ENCODE measurements around the gene ANP32E. TPM values are rescaled to one million over a fixed set of nuclear protein-coding genes. Genes with fewer than 3 reads are reported as not detected.
"Not testable (repeated sequence)": the region's sequence is repeated elsewhere in the genome, so short reads cannot be mapped to it uniquely, and the experiment has no call there.

ANP32E gene
- total RNA-seq, 4 donors from 2014 or later: 12.3 to 14.2 (median 13.2) TPM

GRCh38 chr1:150225546-150225945 lies 10.4 kb downstream of the ANP32E start:
- 95 to 100% methylated on average over 1 of the region's 1 CpG for WGBS, 2 donors
- DNase-seq (ENCODE audit: low spot score in 2 of 2): no peak
- intact Hi-C loops (cut with DNase I; ENCODE audit: low total_unique reads): no loop called here
- no peak for TF ChIP-seq CTCF (IDR thresholded peaks at IDR 0.05)
- H3K4me3 ChIP-seq (ENCODE audit: low read depth, poor library complexity, severe bottlenecking): no peak overlapping the region

- 90 to 93% methylated on average over 1 of the region's 1 CpG for WGBS, 2 donors
Measured at GRCh38 chr1:150224983-150225382, 10.9 kb downstream of the ANP32E start.

GRCh38 chr1:150221552-150221951 lies 14.4 kb downstream of the ANP32E start:
- TF ChIP-seq POLR2A (IDR thresholded peaks at IDR 0.05) (no peak), CTCF (IDR thresholded peaks at IDR 0.05) (no peak)
- 86 to 88% methylated on average over 2 of the region's 2 CpGs for WGBS, 2 donors
- intact Hi-C loops (cut with DNase I; ENCODE audit: low total_unique reads): no loop called here
- DNase-seq (ENCODE audit: low spot score in 2 of 2): no peak
- no peak overlapping the region for H3K4me3 ChIP-seq (ENCODE audit: low read depth, poor library complexity, severe bottlenecking)

More at GRCh38 chr1:150224983-150225382, 10.9 kb downstream of the ANP32E start:
- intact Hi-C loops (cut with DNase I; ENCODE audit: low total_unique reads): no loop called here
- TF ChIP-seq POLR2A (IDR thresholded peaks at IDR 0.05) (no peak), CTCF (IDR thresholded peaks at IDR 0.05) (no peak)
- H3K4me3 ChIP-seq (ENCODE audit: low read depth, poor library complexity, severe bottlenecking): no peak overlapping the region
- DNase-seq (ENCODE audit: low spot score in 2 of 2): no peak

GRCh38 chr1:150215855-150216254 lies 20.1 kb downstream of the ANP32E start:
- 94% methylated on average over 6 of the region's 6 CpGs for WGBS, 2 donors
- H3K4me3 ChIP-seq (ENCODE audit: low read depth, poor library complexity, severe bottlenecking); intact Hi-C loops (cut with DNase I; ENCODE audit: low total_unique reads); DNase-seq (ENCODE audit: low spot score in 2 of 2): not testable (repeated sequence)

- intact Hi-C loops (cut with DNase I; ENCODE audit: low total_unique reads); H3K4me3 ChIP-seq (ENCODE audit: low read depth, poor library complexity, severe bottlenecking): not testable (repeated sequence)
- 72 to 77% methylated on average over 18 of the region's 18 CpGs for WGBS, 2 donors
- peak in 1 of 2 donors; percentile 80 for DNase-seq (ENCODE audit: low spot score in 2 of 2)
Measured at GRCh38 chr1:150214099-150214756, 21.7 kb downstream of the ANP32E start.

- WGBS, 2 donors: 15 to 17% methylated on average over 38 of the region's 38 CpGs
- no peak for TF ChIP-seq CTCF (IDR thresholded peaks at IDR 0.05)
- TF ChIP-seq POLR2A (IDR thresholded peaks at IDR 0.05): no peak
- intact Hi-C loops (cut with DNase I; ENCODE audit: low total_unique reads): no loop called here
- H3K4me3 ChIP-seq (ENCODE audit: low read depth, poor library complexity, severe bottlenecking): no peak overlapping the region
- peak; percentile 95 to 99 for DNase-seq (ENCODE audit: low spot score in 2 of 2)
Measured at GRCh38 chr1:150213170-150214098, 22.5 kb downstream of the ANP32E start.

All from lower leg skin (tissue), 4 donors.